ENCODE data around the gene UQCRQ. TPM values are rescaled to one million over a fixed set of nuclear protein-coding genes. Genes with fewer than 3 reads are reported as not detected.

UQCRQ gene
- total and polyA plus RNA-seq, 2 of the 13 experiments (the other 11 are each of a cell fraction or from before 2014, with no cell fraction given): 257 to 575 TPM

GRCh38 chr5:132866342-132867045, at the start of gene UQCRQ, which contains the start of gene GDF9 (continued):
- TF ChIP-seq ZNF230 (CRISPR knock-in tag; IDR thresholded peaks at IDR 0.05): peak; percentile 83; the same call in 1 of the 2 replicates
- peak; percentile 28; the same call in 1 of the 2 replicates for TF ChIP-seq MTERF4 (CRISPR knock-in tag; IDR thresholded peaks at IDR 0.05)
- TF ChIP-seq ZNF546 (CRISPR knock-in tag; conservative IDR thresholded peaks at IDR 0.05): peak; percentile 68; the same call in 1 of the 2 replicates
- peak; percentile 93 for TF ChIP-seq SRSF1 (optimal IDR thresholded peaks at IDR 0.05; ENCODE audit: low read depth, low read length)
- TF ChIP-seq DMAP1 (CRISPR knock-in tag; IDR thresholded peaks at IDR 0.05): peak; percentile 81
- TF ChIP-seq ZNF235 (CRISPR knock-in tag; IDR thresholded peaks at IDR 0.05; ENCODE audit: borderline replicate concordance): no peak
- no peak; the same call in 1 of the 2 replicates for TF ChIP-seq TFDP2 (CRISPR knock-in tag; IDR thresholded peaks at IDR 0.05)
- TF ChIP-seq ZFY (CRISPR knock-in tag; IDR thresholded peaks at IDR 0.05): peak; percentile 77
- TF ChIP-seq JUND (CRISPR knock-in tag; IDR thresholded peaks at IDR 0.05): peak; percentile 59; the same call in 1 of the 2 replicates
- TF ChIP-seq IRX3 (CRISPR knock-in tag; IDR thresholded peaks at IDR 0.05; ENCODE audit: borderline replicate concordance, low read depth): 0 out of 2 replicates have a peak, but pooled peaks have one; percentile 14
- TF ChIP-seq ATF6 (CRISPR knock-in tag; conservative IDR thresholded peaks at IDR 0.05): 0 out of 2 replicates have a peak, but pooled peaks have one; percentile 14
- peak; percentile 71 for TF ChIP-seq ERF (CRISPR knock-in tag; IDR thresholded peaks at IDR 0.05)
- 0 out of 2 replicates have a peak, but pooled peaks have one; percentile 37 for TF ChIP-seq FOXA3 (CRISPR knock-in tag; IDR thresholded peaks at IDR 0.05)
- TF ChIP-seq ZNF276 (CRISPR knock-in tag; IDR thresholded peaks at IDR 0.05; ENCODE audit: low read depth): no peak
- TF ChIP-seq RAD21 (CRISPR knock-in tag; IDR thresholded peaks at IDR 0.05): peak; percentile 92
- peak; percentile 90 for TF ChIP-seq IKZF5 (CRISPR knock-in tag; IDR thresholded peaks at IDR 0.05)
- peak; percentile 86 for TF ChIP-seq YEATS4 (CRISPR knock-in tag; IDR thresholded peaks at IDR 0.05; ENCODE audit: borderline replicate concordance)
- TF ChIP-seq ZNF740 (CRISPR knock-in tag; IDR thresholded peaks at IDR 0.05): peak; percentile 80
- TF ChIP-seq U2AF2 (IDR thresholded peaks at IDR 0.05; ENCODE audit: low read depth, low read length): no peak; the same call in 1 of the 2 replicates
- no peak for TF ChIP-seq ZNF572 (CRISPR knock-in tag; IDR thresholded peaks at IDR 0.05)
- 0 out of 2 replicates have a peak, but pooled peaks have one; percentile 54 for TF ChIP-seq ZNF773 (CRISPR knock-in tag; IDR thresholded peaks at IDR 0.05; ENCODE audit: borderline replicate concordance)
- TF ChIP-seq ZNF431 (CRISPR knock-in tag; IDR thresholded peaks at IDR 0.05; ENCODE audit: borderline replicate concordance, low read depth): no peak
